Activated T-cell treated with anti-CD3 and anti-CD28 coated beads for 48 hours (primary cell): ENCODE results near the gene RYK.
"Not testable (repeated sequence)": the region's sequence is repeated elsewhere in the genome, so short reads cannot be mapped to it uniquely, and the experiment has no call there.

Experiments used
- DNase-seq: peaks from one replicate; pipeline ENCODE4 v3.0.0-alpha.2; 2020; ENCODE audit warnings: low read depth

RYK gene

GRCh38 chr3:134250717-134251220, at the start of gene RYK:
RYK (minus strand) TSS chr3:134250859; CDS start chr3:134250654, 205 bp downstream.
- DNase-seq: peak; percentile 77

- no peak for DNase-seq
Observed at GRCh38 chr3:134299888-134300206, 49.2 kb upstream of the RYK start.

GRCh38 chr3:134299185-134299887, 48.7 kb upstream of the RYK start:
- DNase-seq: no peak

- no peak for DNase-seq
Observed at GRCh38 chr3:134298249-134298648, 47.6 kb upstream of the RYK start.

GRCh38 chr3:134296616-134297015, 46.0 kb upstream of the RYK start:
- no peak for DNase-seq

GRCh38 chr3:134295930-134296329, 45.3 kb upstream of the RYK start:
- no peak for DNase-seq

- DNase-seq: peak; percentile 50
Observed at GRCh38 chr3:134294302-134295280, 43.9 kb upstream of the RYK start.

- no peak for DNase-seq
Observed at GRCh38 chr3:134291319-134292254, 40.9 kb upstream of the RYK start.

- no peak for DNase-seq
Observed at GRCh38 chr3:134287512-134287911, 36.9 kb upstream of the RYK start.

- no peak for DNase-seq
Observed at GRCh38 chr3:134284438-134284837, 33.8 kb upstream of the RYK start.

GRCh38 chr3:134282659-134283047, 32.0 kb upstream of the RYK start:
- DNase-seq: no peak

GRCh38 chr3:134281912-134282658, 31.4 kb upstream of the RYK start:
- DNase-seq: no peak

- DNase-seq: no peak
Observed at GRCh38 chr3:134279466-134279865, 28.8 kb upstream of the RYK start.

- no peak for DNase-seq
Observed at GRCh38 chr3:134277066-134277660, 26.5 kb upstream of the RYK start.

GRCh38 chr3:134276086-134276485, 25.4 kb upstream of the RYK start:
- DNase-seq: no peak

- DNase-seq: not testable (repeated sequence)
Observed at GRCh38 chr3:134275110-134275509, 24.5 kb upstream of the RYK start.

GRCh38 chr3:134274571-134274970, 23.9 kb upstream of the RYK start:
- DNase-seq: no peak

GRCh38 chr3:134267996-134268395, 17.3 kb upstream of the RYK start:
- DNase-seq: no peak

GRCh38 chr3:134260987-134261386, 10.3 kb upstream of the RYK start:
- no peak for DNase-seq

GRCh38 chr3:134258761-134259347, 8.2 kb upstream of the RYK start:
- no peak for DNase-seq
